Measurements from ENCODE around the gene RNF8.
"Not testable (repeated sequence)": the region's sequence is repeated elsewhere in the genome, so short reads cannot be mapped to it uniquely, and the experiment has no call there.

The RNF8 gene

GRCh38 chr6:37396571-37397180, 42.9 kb downstream of the RNF8 start:
- Histone ChIP-seq H3K4me3 (ENCODE audit: low read length) (no peak overlapping the region), H3K4me1 (ENCODE audit: control insufficient read depth, low read depth, low read length) (no peaks in the 10 kb centered on the region), H3K27ac (ENCODE audit: low read depth, low read length) (no peak overlapping the region), H3K56ac (ENCODE audit: low read length) (no peak overlapping the region), H2AK5ac (ENCODE audit: low read length) (no peak overlapping the region), H3K79me1 (ENCODE audit: low read length) (no peaks in the 10 kb centered on the region), H4K5ac (ENCODE audit: low read length) (no peak overlapping the region), H3K79me2 (ENCODE audit: control insufficient read depth, insufficient read depth, low read length) (no peaks in the 10 kb centered on the region), H3K9ac (ENCODE audit: low read length) (no peak overlapping the region), H3K36me3 (ENCODE audit: control insufficient read depth, insufficient read depth, low read length) (no peaks in the 10 kb centered on the region), H2BK15ac (replicated peaks; ENCODE audit: low read depth) (no peak overlapping the region), H2BK120ac (ENCODE audit: low read depth, low read length) (no peak overlapping the region), H3K18ac (ENCODE audit: low read length) (no peak overlapping the region), H3K27me3 (ENCODE audit: insufficient read depth, low read length, poor library complexity) (no peaks in the 10 kb centered on the region), H3K4ac (ENCODE audit: low read depth, low read length) (no peak overlapping the region), H2BK5ac (ENCODE audit: low read length) (no peak overlapping the region), H3K23ac (ENCODE audit: low read length) (no peak overlapping the region), H3K4me2 (ENCODE audit: low read length) (no peak overlapping the region), H4K8ac (ENCODE audit: low read depth, low read length) (no peak overlapping the region)
- WGBS (ENCODE audit: extremely low coverage, insufficient coverage, low lambda C conversion rate): no CpG with 5 or more reads among the region's 4 CpGs
- no peak for DNase-seq

- Histone ChIP-seq H3K27me3 (ENCODE audit: insufficient read depth, low read length, poor library complexity) (no peaks in the 10 kb centered on the region), H3K18ac (ENCODE audit: low read length) (no peak overlapping the region), H3K27ac (ENCODE audit: low read depth, low read length) (no peak overlapping the region), H3K23ac (ENCODE audit: low read length) (no peak overlapping the region), H2AK5ac (ENCODE audit: low read length) (no peak overlapping the region), H3K4me1 (ENCODE audit: control insufficient read depth, low read depth, low read length) (no peaks in the 10 kb centered on the region), H3K79me1 (ENCODE audit: low read length) (no peaks in the 10 kb centered on the region), H2BK15ac (replicated peaks; ENCODE audit: low read depth) (no peak overlapping the region), H3K4me3 (ENCODE audit: low read length) (no peak overlapping the region), H4K8ac (ENCODE audit: low read depth, low read length) (no peak overlapping the region), H3K4ac (ENCODE audit: low read depth, low read length) (no peak overlapping the region), H3K36me3 (ENCODE audit: control insufficient read depth, insufficient read depth, low read length) (no peaks in the 10 kb centered on the region), H3K56ac (ENCODE audit: low read length) (no peak overlapping the region), H2BK120ac (ENCODE audit: low read depth, low read length) (no peak overlapping the region), H3K79me2 (ENCODE audit: control insufficient read depth, insufficient read depth, low read length) (no peaks in the 10 kb centered on the region), H3K4me2 (ENCODE audit: low read length) (no peak overlapping the region), H4K5ac (ENCODE audit: low read length) (no peak overlapping the region), H2BK5ac (ENCODE audit: low read length) (no peak overlapping the region), H3K9ac (ENCODE audit: low read length) (no peak overlapping the region)
- DNase-seq: no peak
These were observed 45.3 kb downstream of the RNF8 start for GRCh38 chr6:37399131-37399530.

DNA sequence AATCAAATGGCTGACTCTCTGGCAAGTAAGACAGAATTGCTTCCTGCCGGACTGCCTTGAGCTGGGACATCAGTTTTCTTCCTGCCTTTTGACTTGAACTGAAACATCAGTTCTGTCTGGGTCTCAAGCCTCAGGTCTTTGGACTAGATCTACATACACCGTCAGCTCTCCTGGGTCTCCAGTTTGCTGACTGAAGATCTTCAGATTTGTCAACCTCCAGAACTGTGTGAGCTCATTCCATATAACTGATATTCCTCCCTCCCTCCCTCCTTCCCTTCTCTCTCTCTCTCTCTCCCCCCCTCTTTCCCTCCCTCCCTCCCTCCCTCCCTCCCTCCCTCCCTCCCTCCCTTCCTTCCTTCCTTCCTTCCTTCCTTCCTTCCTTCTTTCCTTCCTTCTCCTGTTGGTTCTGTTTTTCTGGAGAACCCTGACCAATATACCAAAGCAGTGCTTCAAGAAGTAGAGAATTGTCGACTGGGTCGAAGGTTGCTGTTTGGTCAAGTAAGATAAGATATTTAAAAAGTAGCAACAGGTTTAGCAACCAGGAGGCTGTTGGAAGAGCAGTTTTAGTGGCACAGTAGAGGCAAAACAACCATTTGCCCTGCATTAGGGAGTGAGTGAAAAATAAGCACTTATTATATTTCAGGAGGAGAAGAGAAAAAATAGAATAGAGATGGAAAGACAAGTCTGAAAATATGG, 46.2 kb downstream of the RNF8 start:
- Histone ChIP-seq H4K5ac (ENCODE audit: low read length) (no peak overlapping the region), H3K4me3 (ENCODE audit: low read length) (no peak overlapping the region), H3K4me1 (ENCODE audit: control insufficient read depth, low read depth, low read length) (no peaks in the 10 kb centered on the region), H4K8ac (ENCODE audit: low read depth, low read length) (no peak overlapping the region), H2BK120ac (ENCODE audit: low read depth, low read length) (no peak overlapping the region), H2BK5ac (ENCODE audit: low read length) (no peak overlapping the region), H3K36me3 (ENCODE audit: control insufficient read depth, insufficient read depth, low read length) (no peaks in the 10 kb centered on the region), H3K4ac (ENCODE audit: low read depth, low read length) (no peak overlapping the region), H3K9ac (ENCODE audit: low read length) (no peak overlapping the region), H3K23ac (ENCODE audit: low read length) (no peak overlapping the region), H2BK15ac (replicated peaks; ENCODE audit: low read depth) (no peak overlapping the region), H2AK5ac (ENCODE audit: low read length) (no peak overlapping the region), H3K27ac (ENCODE audit: low read depth, low read length) (no peak overlapping the region), H3K27me3 (ENCODE audit: insufficient read depth, low read length, poor library complexity) (no peaks in the 10 kb centered on the region), H3K79me2 (ENCODE audit: control insufficient read depth, insufficient read depth, low read length) (no peaks in the 10 kb centered on the region), H3K79me1 (ENCODE audit: low read length) (no peaks in the 10 kb centered on the region), H3K4me2 (ENCODE audit: low read length) (no peak overlapping the region), H3K56ac (ENCODE audit: low read length) (no peak overlapping the region), H3K18ac (ENCODE audit: low read length) (no peak overlapping the region)
- WGBS (ENCODE audit: extremely low coverage, insufficient coverage, low lambda C conversion rate): no CpG with 5 or more reads among the region's 4 CpGs
- no peak for DNase-seq

DNA sequence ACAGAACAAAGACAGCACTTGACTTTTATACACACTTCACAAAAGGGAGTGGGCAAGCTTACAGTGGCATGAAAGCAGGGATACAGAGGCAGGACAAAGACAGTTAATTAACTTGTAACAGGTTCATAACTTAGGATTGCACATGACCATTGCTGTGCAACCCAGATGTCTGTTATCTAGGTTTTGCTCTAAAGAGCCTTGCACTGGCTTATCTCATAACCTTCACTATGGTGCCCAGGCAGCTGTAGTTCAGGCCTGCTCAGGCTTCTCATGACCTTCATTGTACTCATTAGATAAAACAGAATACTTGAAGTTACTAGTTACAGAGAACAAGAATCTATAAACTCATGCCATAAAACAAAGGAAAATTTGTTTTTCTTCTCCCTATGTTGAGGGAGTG, 47.9 kb downstream of the RNF8 start:
- H3K9ac ChIP-seq (ENCODE audit: low read length); H3K79me1 ChIP-seq (ENCODE audit: low read length); H3K23ac ChIP-seq (ENCODE audit: low read length); H2BK120ac ChIP-seq (ENCODE audit: low read depth, low read length); H3K4me2 ChIP-seq (ENCODE audit: low read length); H4K5ac ChIP-seq (ENCODE audit: low read length); H2BK15ac ChIP-seq (replicated peaks; ENCODE audit: low read depth); H3K18ac ChIP-seq (ENCODE audit: low read length); H3K56ac ChIP-seq (ENCODE audit: low read length); H4K8ac ChIP-seq (ENCODE audit: low read depth, low read length); DNase-seq; H3K4me1 ChIP-seq (ENCODE audit: control insufficient read depth, low read depth, low read length); H3K27me3 ChIP-seq (ENCODE audit: insufficient read depth, low read length, poor library complexity); H3K79me2 ChIP-seq (ENCODE audit: control insufficient read depth, insufficient read depth, low read length); H3K4ac ChIP-seq (ENCODE audit: low read depth, low read length); H2BK5ac ChIP-seq (ENCODE audit: low read length); H3K36me3 ChIP-seq (ENCODE audit: control insufficient read depth, insufficient read depth, low read length); H3K27ac ChIP-seq (ENCODE audit: low read depth, low read length); H2AK5ac ChIP-seq (ENCODE audit: low read length); H3K4me3 ChIP-seq (ENCODE audit: low read length): not testable (repeated sequence)

DNA sequence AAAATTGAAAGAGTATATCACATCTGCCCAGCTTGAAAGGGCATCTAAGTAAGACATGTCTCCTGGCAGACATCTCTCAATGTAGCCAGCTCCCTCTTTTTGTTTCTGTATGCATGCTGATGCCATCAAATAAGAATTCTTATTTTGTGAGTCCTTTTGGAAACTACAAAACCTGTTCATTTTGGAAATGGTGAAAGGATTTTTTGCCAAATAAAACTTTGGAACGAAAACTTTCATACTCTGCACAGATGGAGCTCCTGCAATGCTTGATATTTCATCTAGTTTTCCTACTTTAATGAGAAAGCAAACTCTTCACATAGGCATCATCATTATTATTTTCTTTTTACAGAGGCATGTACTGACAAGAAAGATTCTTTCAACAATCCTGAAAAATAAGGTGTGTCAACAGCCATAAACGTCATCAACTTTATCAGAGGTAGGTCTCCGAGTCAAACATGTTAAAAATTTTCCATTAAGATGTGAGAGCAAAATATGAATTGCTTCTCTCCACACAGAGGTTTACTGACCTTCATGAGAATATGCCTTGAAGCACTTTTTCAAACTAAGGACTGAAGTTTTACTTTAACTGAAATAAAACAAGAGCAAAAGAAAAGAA, 53.1 kb downstream of the RNF8 start:
- no peak for DNase-seq
- no peaks in the 10 kb centered on the region for H3K36me3 ChIP-seq (ENCODE audit: control insufficient read depth, insufficient read depth, low read length)
- no CpG with 5 or more reads among the region's 3 CpGs for WGBS (ENCODE audit: extremely low coverage, insufficient coverage, low lambda C conversion rate)
- no peaks in the 10 kb centered on the region for H3K79me1 ChIP-seq (ENCODE audit: low read length)
- H3K27ac ChIP-seq (ENCODE audit: low read depth, low read length): no peak overlapping the region
- H4K8ac ChIP-seq (ENCODE audit: low read depth, low read length): no peak overlapping the region
- no peak overlapping the region for H4K5ac ChIP-seq (ENCODE audit: low read length)
- no peak overlapping the region for H2BK120ac ChIP-seq (ENCODE audit: low read depth, low read length)
- H3K4ac ChIP-seq (ENCODE audit: low read depth, low read length): no peak overlapping the region
- no peak overlapping the region for H3K9ac ChIP-seq (ENCODE audit: low read length)
- H3K4me1 ChIP-seq (ENCODE audit: control insufficient read depth, low read depth, low read length): no peaks in the 10 kb centered on the region
- no peak overlapping the region for H2AK5ac ChIP-seq (ENCODE audit: low read length)
- no peak overlapping the region for H3K4me3 ChIP-seq (ENCODE audit: low read length)
- no peak overlapping the region for H3K56ac ChIP-seq (ENCODE audit: low read length)
- H3K27me3 ChIP-seq (ENCODE audit: insufficient read depth, low read length, poor library complexity): no peaks in the 10 kb centered on the region
- no peak overlapping the region for H3K18ac ChIP-seq (ENCODE audit: low read length)
- no peak overlapping the region for H2BK5ac ChIP-seq (ENCODE audit: low read length)
- H3K23ac ChIP-seq (ENCODE audit: low read length): no peak overlapping the region
- H2BK15ac ChIP-seq (replicated peaks; ENCODE audit: low read depth): no peak overlapping the region
- no peak overlapping the region for H3K4me2 ChIP-seq (ENCODE audit: low read length)
- no peaks in the 10 kb centered on the region for H3K79me2 ChIP-seq (ENCODE audit: control insufficient read depth, insufficient read depth, low read length)

DNA sequence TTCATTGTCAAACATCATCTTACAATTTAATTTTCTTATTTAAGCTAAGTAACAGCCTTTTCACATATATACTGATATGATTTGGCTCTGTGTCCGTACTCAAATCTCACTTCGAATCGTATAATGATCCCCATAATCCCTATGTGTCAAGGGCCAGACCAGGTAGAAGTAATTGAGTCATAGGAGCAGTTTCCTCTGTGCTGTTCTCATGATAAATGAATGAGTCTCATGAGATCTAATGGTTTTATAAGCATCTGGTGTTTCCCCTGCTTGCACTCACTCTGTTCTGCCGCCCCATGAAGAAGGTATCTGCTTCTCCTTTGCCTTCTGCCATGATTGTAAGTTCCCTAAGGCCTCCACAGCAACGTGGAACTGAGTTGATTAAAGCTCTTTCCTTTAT, 54.2 kb downstream of the RNF8 start:
- Histone ChIP-seq H4K5ac (ENCODE audit: low read length) (no peak overlapping the region), H3K4me2 (ENCODE audit: low read length) (no peak overlapping the region), H3K4ac (ENCODE audit: low read depth, low read length) (no peak overlapping the region), H2BK15ac (replicated peaks; ENCODE audit: low read depth) (no peak overlapping the region), H3K27me3 (ENCODE audit: insufficient read depth, low read length, poor library complexity) (no peaks in the 10 kb centered on the region), H3K9ac (ENCODE audit: low read length) (no peak overlapping the region), H3K79me1 (ENCODE audit: low read length) (no peaks in the 10 kb centered on the region), H3K27ac (ENCODE audit: low read depth, low read length) (no peak overlapping the region), H2BK120ac (ENCODE audit: low read depth, low read length) (no peak overlapping the region), H3K4me3 (ENCODE audit: low read length) (no peak overlapping the region), H3K4me1 (ENCODE audit: control insufficient read depth, low read depth, low read length) (no peaks in the 10 kb centered on the region), H3K18ac (ENCODE audit: low read length) (no peak overlapping the region), H3K23ac (ENCODE audit: low read length) (no peak overlapping the region), H4K8ac (ENCODE audit: low read depth, low read length) (no peak overlapping the region), H3K36me3 (ENCODE audit: control insufficient read depth, insufficient read depth, low read length) (no peaks in the 10 kb centered on the region), H2AK5ac (ENCODE audit: low read length) (no peak overlapping the region), H2BK5ac (ENCODE audit: low read length) (no peak overlapping the region), H3K56ac (ENCODE audit: low read length) (no peak overlapping the region), H3K79me2 (ENCODE audit: control insufficient read depth, insufficient read depth, low read length) (no peaks in the 10 kb centered on the region)
- no peak for DNase-seq
- WGBS (ENCODE audit: extremely low coverage, insufficient coverage, low lambda C conversion rate): 100% methylated on average over 2 of the region's 5 CpGs
